Right ventricle myocardium superior (tissue), 1 donor: Measurements from ENCODE around the gene CRYBB1. TPM values are rescaled to one million over a fixed set of nuclear protein-coding genes. Genes with fewer than 3 reads are reported as not detected.

ENCODE experiments used
- ATAC-seq: fragments of 200-7000 bp; cut with Tn5 transposase; one replicate; pipeline ENCODE4 v1.9.1; 2020; ENCODE audit warnings: mild to moderate bottlenecking; ENCODE audit not compliant: poor library complexity
- DNase-seq: peaks from one replicate; pipeline ENCODE4 v3.0.0-alpha.2; 2020
- intact Hi-C: fragments of 100-400 bp; cut with DNase I; formaldehyde crosslinking; loops from one replicate; pipeline ENCODE4 v1.11.2; 2022
- total RNA-seq: library from RNA; stranded (reverse); fragmentation: NEBNext Ultra II Directional; extraction: Animal tissue kit (Norgen Biotek cat#: 25700); gene quantifications from one replicate; pipeline ENCODE4 v1.2.1, GENCODE V29; 2021
- donor health status: DM: no; HTN: yes; CAD: no; lungs with severe emphysema.

CRYBB1 gene
- total RNA-seq, 1 donor from 2014 or later: 0.65 TPM

GRCh38 chr22:26643418-26644100, 25.7 kb upstream of the CRYBB1 start:
- ATAC-seq (no peak), DNase-seq (no peak)
- intact Hi-C loops: no loop called here

- DNase-seq: peak; percentile 50
- intact Hi-C loops: no loop called here
- ATAC-seq: no peak
These were observed 24.9 kb upstream of the CRYBB1 start for GRCh38 chr22:26642465-26643417.

- intact Hi-C loops: no loop called here
- no peak for DNase-seq
- no peak for ATAC-seq
These were observed 18.5 kb upstream of the CRYBB1 start for GRCh38 chr22:26636296-26636695.

- DNase-seq: no peak
- intact Hi-C loops: no loop called here
- no peak for ATAC-seq
These were observed 17.3 kb upstream of the CRYBB1 start for GRCh38 chr22:26635117-26635516.

- no peak for ATAC-seq
- intact Hi-C loops: no loop called here
- DNase-seq: no peak
These were observed 16.4 kb upstream of the CRYBB1 start for GRCh38 chr22:26634189-26634588.

GRCh38 chr22:26632422-26633155, 14.8 kb upstream of the CRYBB1 start:
- intact Hi-C loops: no loop called here

GRCh38 chr22:26631282-26631681, 13.5 kb upstream of the CRYBB1 start:
- intact Hi-C loops: no loop called here
- ATAC-seq (no peak), DNase-seq (no peak)

More at GRCh38 chr22:26632422-26633155, 14.8 kb upstream of the CRYBB1 start:
- ATAC-seq (no peak), DNase-seq (no peak)

GRCh38 chr22:26629988-26630761, 12.3 kb upstream of the CRYBB1 start:
- DNase-seq (no peak), ATAC-seq (no peak)
- intact Hi-C loops: no loop called here

- no peak for ATAC-seq
These were observed 7.0 kb upstream of the CRYBB1 start for GRCh38 chr22:26624803-26625202.

GRCh38 chr22:26623984-26624383, 6.2 kb upstream of the CRYBB1 start:
- no peak for ATAC-seq
- intact Hi-C loops: no loop called here

More at GRCh38 chr22:26624803-26625202, 7.0 kb upstream of the CRYBB1 start:
- DNase-seq: no peak
- intact Hi-C loops: no loop called here

GRCh38 chr22:26621663-26622062, 3.8 kb upstream of the CRYBB1 start, which contains the start of gene CRYBA4:
Gene CRYBA4 (plus strand): TSS chr22:26621963. CDS start chr22:26622597, 634 bp downstream.
- intact Hi-C loops: no loop called here
- no peak for ATAC-seq
- DNase-seq: no peak

More at GRCh38 chr22:26623984-26624383, 6.2 kb upstream of the CRYBB1 start:
- DNase-seq: no peak

GRCh38 chr22:26620197-26620596, 2.4 kb upstream of the CRYBB1 start:
- DNase-seq: no peak
- no peak for ATAC-seq
- intact Hi-C loops: no loop called here

GRCh38 chr22:26619510-26619909, 1.7 kb upstream of the CRYBB1 start:
- ATAC-seq (no peak), DNase-seq (no peak)
- intact Hi-C loops: no loop called here

GRCh38 chr22:26618455-26618854, 628 bp upstream of the CRYBB1 start:
- ATAC-seq (no peak), DNase-seq (no peak)
- intact Hi-C loops: no loop called here

- DNase-seq (no peak), ATAC-seq (no peak)
- intact Hi-C loops: no loop called here
These were observed 1.2 kb downstream of the CRYBB1 start for GRCh38 chr22:26616650-26617049.

GRCh38 chr22:26615830-26616435, 1.9 kb downstream of the CRYBB1 start:
- ATAC-seq: no peak
- intact Hi-C loops: no loop called here
- DNase-seq: no peak

GRCh38 chr22:26615149-26615548, 2.7 kb downstream of the CRYBB1 start:
- intact Hi-C loops: no loop called here
- no peak for ATAC-seq

GRCh38 chr22:26614322-26614721, 3.5 kb downstream of the CRYBB1 start:
- ATAC-seq (no peak), DNase-seq (no peak)
- intact Hi-C loops: no loop called here

More at GRCh38 chr22:26615149-26615548, 2.7 kb downstream of the CRYBB1 start:
- no peak for DNase-seq
